Panc1 (cell line): ENCODE measurements around the gene C9orf153.

Experiments used
- CTCF ChIP-seq: fragments of 450-650 bp; IDR thresholded peaks from 2 replicates; pipeline ENCODE4 v1.5.1; 2017; ENCODE audit warnings: mild to moderate bottlenecking
- POLR2AphosphoS5 ChIP-seq: IDR thresholded peaks from 2 replicates; pipeline ENCODE4 v1.6.1; 2012; ENCODE audit warnings: mild to moderate bottlenecking, low read depth, low read length, moderate library complexity
- REST ChIP-seq, 2 experiments: IDR thresholded peaks; 2 replicates each; pipeline ENCODE4 v1.6.1; 2011 to 2012; ENCODE audit warnings: low read depth in 2 of 2, control low read depth in 1 of 2, low read length in 1 of 2, mild to moderate bottlenecking in 1 of 2, moderate library complexity in 1 of 2; ENCODE audit not compliant: insufficient read depth in 1 of 2
- SIN3A ChIP-seq: IDR thresholded peaks from 2 replicates; pipeline ENCODE4 v1.6.1; 2012; ENCODE audit warnings: low read depth, mild to moderate bottlenecking, low read length, moderate library complexity, borderline replicate concordance; ENCODE audit not compliant: insufficient read depth
- TCF7L2 ChIP-seq: IDR thresholded peaks from 2 replicates; pipeline ENCODE4 v1.6.1; 2011; ENCODE audit warnings: mild to moderate bottlenecking, low read depth, low read length, inconsistent platforms

GRCh38 chr9:86248746-86249145 lies 10.7 kb downstream of the C9orf153 start:
- TF ChIP-seq CTCF = no peak
- no peak for TF ChIP-seq TCF7L2
- TF ChIP-seq SIN3A = no peak
- TF ChIP-seq REST (IDR thresholded peaks at IDR 0.05; ENCODE audit: insufficient read depth in 1 of 2, low read depth in 2 of 2, low read length in 1 of 2) = no peak
- no peak for TF ChIP-seq POLR2AphosphoS5
